Stomach (tissue), 4 donors: Measurements from ENCODE around the gene GABRD.

Experiments used
- CTCF ChIP-seq, 7 experiments: fragments of 450-650 bp in 4 of 7; fragments of 200-600 bp in 3 of 7; sonication (generic) in 3 of 7; IDR thresholded peaks; one replicate each; pipeline ENCODE4 v1.5.1; 2016 to 2019; ENCODE audit warnings: antibody characterized with exemption in 7 of 7, control low read depth in 2 of 7, mild to moderate bottlenecking in 1 of 7
- EP300 ChIP-seq: sonication (generic); formaldehyde crosslinking; IDR thresholded peaks from one replicate; pipeline ENCODE4 v1.6.1; 2017; ENCODE audit warnings: antibody characterized with exemption
- POLR2AphosphoS5 ChIP-seq, 3 donors: sonication (generic); formaldehyde crosslinking; IDR thresholded peaks; one replicate each; pipeline ENCODE4 v1.6.1; 2016; ENCODE audit warnings: antibody characterized with exemption in 3 of 3

DNA sequence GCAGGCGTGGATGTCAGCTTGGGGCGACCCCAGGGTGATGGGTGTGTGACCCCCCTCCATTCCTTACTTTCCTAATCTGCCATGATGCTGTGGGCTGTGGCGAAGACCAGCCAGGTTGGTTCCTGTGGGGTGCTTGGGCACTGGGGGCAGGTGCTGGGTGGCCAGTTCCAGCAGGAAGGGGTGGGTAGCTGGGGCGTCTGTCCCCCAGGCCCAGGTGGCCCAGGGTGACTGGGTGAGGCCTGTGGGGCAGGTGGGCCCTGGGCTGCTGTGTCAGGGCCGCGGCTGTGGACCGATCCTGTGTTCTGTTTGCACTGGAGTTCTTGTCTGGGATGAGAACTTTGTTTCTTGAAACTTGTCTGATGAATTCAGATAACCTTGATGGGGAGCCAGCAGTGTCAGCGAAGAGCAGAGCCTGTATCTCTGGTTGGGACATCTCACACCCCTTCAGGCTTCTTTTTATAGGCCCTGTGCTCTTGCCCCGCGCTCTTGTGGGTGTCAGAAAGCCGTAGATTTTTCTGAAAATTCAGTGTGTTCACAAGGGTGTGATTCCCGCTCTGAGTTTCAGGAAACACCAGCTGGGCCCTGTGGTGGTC, 34.7 kb downstream of the GABRD start:
- TF ChIP-seq EP300 (no peak), POLR2AphosphoS5 (IDR thresholded peaks at IDR 0.05) (no peak), CTCF (IDR thresholded peaks at IDR 0.05) (no peak)
